Panc1 (cell line): Measurements from ENCODE around the gene FGF4. TPM values are rescaled to one million over a fixed set of nuclear protein-coding genes. Genes with fewer than 3 reads are reported as not detected.

ENCODE experiments used
- ATAC-seq: fragments of 200-7000 bp; cut with Tn5 transposase; 2 replicates; pipeline ENCODE4 v1.9.1; 2020; ENCODE audit warnings: mild to moderate bottlenecking, moderate library complexity
- BruUV-seq: library from RNA; stranded (reverse); fragments of 400-500 nt; replicated peaks from 2 replicates; lab custom pipeline; 2021; lab: Mats Ljungman, UMichigan
- CTCF ChIA-PET: fragments of 300-600 bp; sonication (Branson Sonifier 250); formaldehyde crosslinking; loops from one replicate; lab custom pipeline; 2022; ENCODE audit warnings: antibody characterized with exemption; lab: Charles Lee
- POLR2A ChIA-PET: fragments of 300-600 bp; sonication (Branson Sonifier 250); formaldehyde crosslinking; loops from one replicate; lab custom pipeline; 2022; ENCODE audit warnings: antibody characterized with exemption; lab: Charles Lee
- DNase-seq: peaks from one replicate; pipeline ENCODE4 v3.0.0-alpha.2; 2010; ENCODE audit warnings: low read depth, low spot score
- H3K27ac ChIP-seq: 2 replicates; pipeline ENCODE4 v1.5.1; 2011; ENCODE audit warnings: mild to moderate bottlenecking, low read length, inconsistent platforms
- H3K27me3 ChIP-seq: fragments of 200-500 bp; sonication (Bioruptor generic); 2 replicates; pipeline ENCODE4 v1.6.0; 2014; ENCODE audit warnings: low read length, inconsistent platforms; ENCODE audit not compliant: control insufficient read depth, insufficient read depth
- H3K36me3 ChIP-seq: fragments of 200-500 bp; sonication (Bioruptor generic); 2 replicates; pipeline ENCODE4 v1.5.1; 2014; ENCODE audit warnings: inconsistent platforms, mild to moderate bottlenecking, low read length, moderate library complexity; ENCODE audit not compliant: control insufficient read depth, insufficient read depth
- H3K4me1 ChIP-seq: 2 replicates; pipeline ENCODE4 v1.5.1; 2011; ENCODE audit warnings: inconsistent platforms, mild to moderate bottlenecking, low read length, moderate library complexity; ENCODE audit not compliant: control insufficient read depth, insufficient read depth
- H3K4me3 ChIP-seq, 2 experiments: 2 replicates each; pipeline ENCODE4 v1.5.1; 2011 to 2012; ENCODE audit warnings: low read depth in 2 of 2, low read length in 2 of 2, mild to moderate bottlenecking in 2 of 2, inconsistent platforms in 1 of 2, moderate library complexity in 1 of 2
- H3K9me3 ChIP-seq: fragments of 200-500 bp; sonication (Bioruptor generic); 2 replicates; pipeline ENCODE4 v1.5.1; 2014; ENCODE audit warnings: low read depth, mild to moderate bottlenecking, inconsistent platforms, low read length, moderate library complexity; ENCODE audit not compliant: control insufficient read depth, insufficient read depth
- CTCF ChIP-seq: fragments of 450-650 bp; IDR thresholded peaks from 2 replicates; pipeline ENCODE4 v1.5.1; 2017; ENCODE audit warnings: mild to moderate bottlenecking
- POLR2AphosphoS5 ChIP-seq: IDR thresholded peaks from 2 replicates; pipeline ENCODE4 v1.6.1; 2012; ENCODE audit warnings: mild to moderate bottlenecking, low read depth, low read length, moderate library complexity
- REST ChIP-seq, 2 experiments: IDR thresholded peaks; 2 replicates each; pipeline ENCODE4 v1.6.1; 2011 to 2012; ENCODE audit warnings: low read depth in 2 of 2, control low read depth in 1 of 2, low read length in 1 of 2, mild to moderate bottlenecking in 1 of 2, moderate library complexity in 1 of 2; ENCODE audit not compliant: insufficient read depth in 1 of 2
- SIN3A ChIP-seq: IDR thresholded peaks from 2 replicates; pipeline ENCODE4 v1.6.1; 2012; ENCODE audit warnings: low read depth, mild to moderate bottlenecking, low read length, moderate library complexity, borderline replicate concordance; ENCODE audit not compliant: insufficient read depth
- TCF7L2 ChIP-seq: IDR thresholded peaks from 2 replicates; pipeline ENCODE4 v1.6.1; 2011; ENCODE audit warnings: mild to moderate bottlenecking, low read depth, low read length, inconsistent platforms
- in situ Hi-C: cut with HindIII; loops from 2 replicates; pipeline ENCODE4 v1.10.0; 2016; ENCODE audit warnings: low sequenced_read_pairs, low pct_unique_long_range_greater_than_20kb
- intact Hi-C: fragments of 100-400 bp; cut with micrococcal nuclease; formaldehyde crosslinking; loops from one replicate; pipeline ENCODE4 v1.10.0; 2022; ENCODE audit not compliant: unreplicated experiment
- total RNA-seq: library from RNA; stranded (reverse); gene quantifications from one replicate; pipeline ENCODE4 v1.2.1, GENCODE V29; 2021; ENCODE audit not compliant: unreplicated experiment

The FGF4 gene
- total RNA-seq, 1 experiment from 2014 or later = not detected

GRCh38 chr11:69802590-69802989 is 27.4 kb upstream of the FGF4 start:
- no peaks in the 10 kb centered on the region for H3K4me1 ChIP-seq
- H3K27me3 ChIP-seq = peaks cover 3% of the 10 kb centered on the region; the same call in 1 of the 2 replicates
- ChIA-PET POLR2A (no interaction called here), CTCF (no interaction called here)
- TF ChIP-seq REST (IDR thresholded peaks at IDR 0.05; ENCODE audit: insufficient read depth in 1 of 2, low read depth in 2 of 2, low read length in 1 of 2) = no peak
- TF ChIP-seq POLR2AphosphoS5 = no peak
- no peak for TF ChIP-seq CTCF
- no peak for TF ChIP-seq TCF7L2
- no peak for TF ChIP-seq SIN3A
- H3K36me3 ChIP-seq = no peaks in the 10 kb centered on the region
- ATAC-seq (no peak), DNase-seq (no peak)
- intact Hi-C loops (loop anchor here (5.0 kb wide), 1 partner anchor 100 kb away; the partner anchor contains the start of gene FGF19), in situ Hi-C loops (no loop called here)
- no peaks in the 10 kb centered on the region for H3K9me3 ChIP-seq
- H3K4me3 ChIP-seq = no peak overlapping the region
- BruUV-seq = no TSS peak
- no peak overlapping the region for H3K27ac ChIP-seq

GRCh38 chr11:69801513-69802335 is 26.6 kb upstream of the FGF4 start:
- peak; percentile 12 for DNase-seq
- Histone ChIP-seq H3K4me3 (no peak overlapping the region), H3K4me1 (no peaks in the 10 kb centered on the region), H3K27ac (no peak overlapping the region), H3K36me3 (no peaks in the 10 kb centered on the region), H3K9me3 (no peaks in the 10 kb centered on the region), H3K27me3 (no peaks in the 10 kb centered on the region)
- in situ Hi-C loops (no loop called here), intact Hi-C loops (loop anchor here (5.0 kb wide), 1 partner anchor 99 kb away; the partner anchor contains the start of gene FGF19)
- POLR2A ChIA-PET = no interaction called here
- no peak; the same call in 1 of the 2 replicates for ATAC-seq
- CTCF ChIA-PET = interaction anchor here (0.7 kb wide), 2 partner anchors 78 to 855 kb away, joined by 3 read pairs; no protein-coding TSS in a partner anchor
- no peak for TF ChIP-seq POLR2AphosphoS5
- TF ChIP-seq CTCF = peak; percentile 92
- BruUV-seq = no TSS peak
